Diencephalon (tissue), 1 donor: ENCODE data around the gene OR8S1. TPM values are rescaled to one million over a fixed set of nuclear protein-coding genes. Genes with fewer than 3 reads are reported as not detected.

Source experiments
- total RNA-seq: library from RNA; depleted of rRNA; stranded (reverse); fragments of >200 nt; gene quantifications from one replicate; pipeline ENCODE4 v1.2.3, GENCODE V29; 2014

OR8S1 gene, protein sequence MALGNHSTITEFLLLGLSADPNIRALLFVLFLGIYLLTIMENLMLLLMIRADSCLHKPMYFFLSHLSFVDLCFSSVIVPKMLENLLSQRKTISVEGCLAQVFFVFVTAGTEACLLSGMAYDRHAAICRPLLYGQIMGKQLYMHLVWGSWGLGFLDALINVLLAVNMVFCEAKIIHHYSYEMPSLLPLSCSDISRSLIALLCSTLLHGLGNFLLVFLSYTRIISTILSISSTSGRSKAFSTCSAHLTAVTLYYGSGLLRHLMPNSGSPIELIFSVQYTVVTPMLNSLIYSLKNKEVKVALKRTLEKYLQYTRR
- total RNA-seq = not detected

GRCh38 chr12:48525332-48525731 lies at the start of gene OR8S1:
OR8S1 (plus strand) TSS chr12:48525632; CDS start chr12:48525632, 0 bp downstream.

GRCh38 chr12:48482198-48482597 lies 43.2 kb upstream of the OR8S1 start, which contains the start of gene C12orf54:
C12orf54 (plus strand) TSS chr12:48482498; CDS start chr12:48483297, 799 bp downstream.

DNA sequence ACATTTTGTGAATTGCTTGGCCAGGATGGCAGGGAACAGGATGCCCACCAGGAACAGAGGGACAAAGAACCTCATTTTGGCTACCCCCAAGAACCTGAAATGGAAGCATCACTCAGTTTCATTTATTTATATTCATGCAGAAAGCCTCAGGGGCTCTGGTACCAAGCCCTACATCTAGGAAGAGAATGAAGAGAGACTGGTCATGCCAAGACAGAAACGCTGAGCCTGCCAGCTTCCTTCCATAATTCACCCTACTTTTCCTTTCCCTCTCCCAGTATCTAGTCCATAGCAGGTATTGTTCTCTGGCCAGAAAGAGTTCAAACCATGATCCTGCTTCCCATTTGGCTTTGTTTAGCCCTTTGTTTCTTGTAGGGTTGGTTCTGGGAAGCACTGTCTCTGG lies 44.5 kb downstream of the OR8S1 start, which contains the start of gene LALBA:
Gene LALBA, minus strand, starts transcription at position 101 of the 400 bp plus-strand sequence. Its CDS starts 26 bp downstream, at position 75.

Other genes with a start within 250 kb of the OR8S1 start
- 42.4 TPM for gene ZNF641, start 174.7 kb upstream of the OR8S1 start, total RNA-seq
- gene ANP32D, start 53.1 kb upstream of the OR8S1 start, total RNA-seq = not detected
- gene C12orf54, start 43.1 kb upstream of the OR8S1 start, total RNA-seq = not detected
- not detected for gene LALBA, start 44.4 kb downstream of the OR8S1 start, total RNA-seq
- gene KANSL2, start 156.6 kb downstream of the OR8S1 start, total RNA-seq = 68.5 TPM
- 39.2 TPM for gene CCNT1, start 191.1 kb downstream of the OR8S1 start, total RNA-seq